Measurements from ENCODE around the gene CCHCR1.
A peak's percentile ranks its signal among the peaks of the same experiment; 100 is the strongest.
"Not testable (repeated sequence)": the region's sequence is repeated elsewhere in the genome, so short reads cannot be mapped to it uniquely, and the experiment has no call there.

CCHCR1 gene, protein sequence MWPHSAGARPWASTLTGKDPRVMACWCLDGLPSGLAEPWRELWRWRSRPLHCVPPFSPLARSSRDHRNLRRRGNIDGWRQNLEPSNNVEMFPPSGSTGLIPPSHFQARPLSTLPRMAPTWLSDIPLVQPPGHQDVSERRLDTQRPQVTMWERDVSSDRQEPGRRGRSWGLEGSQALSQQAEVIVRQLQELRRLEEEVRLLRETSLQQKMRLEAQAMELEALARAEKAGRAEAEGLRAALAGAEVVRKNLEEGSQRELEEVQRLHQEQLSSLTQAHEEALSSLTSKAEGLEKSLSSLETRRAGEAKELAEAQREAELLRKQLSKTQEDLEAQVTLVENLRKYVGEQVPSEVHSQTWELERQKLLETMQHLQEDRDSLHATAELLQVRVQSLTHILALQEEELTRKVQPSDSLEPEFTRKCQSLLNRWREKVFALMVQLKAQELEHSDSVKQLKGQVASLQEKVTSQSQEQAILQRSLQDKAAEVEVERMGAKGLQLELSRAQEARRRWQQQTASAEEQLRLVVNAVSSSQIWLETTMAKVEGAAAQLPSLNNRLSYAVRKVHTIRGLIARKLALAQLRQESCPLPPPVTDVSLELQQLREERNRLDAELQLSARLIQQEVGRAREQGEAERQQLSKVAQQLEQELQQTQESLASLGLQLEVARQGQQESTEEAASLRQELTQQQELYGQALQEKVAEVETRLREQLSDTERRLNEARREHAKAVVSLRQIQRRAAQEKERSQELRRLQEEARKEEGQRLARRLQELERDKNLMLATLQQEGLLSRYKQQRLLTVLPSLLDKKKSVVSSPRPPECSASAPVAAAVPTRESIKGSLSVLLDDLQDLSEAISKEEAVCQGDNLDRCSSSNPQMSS

GRCh38 chr6:31157513-31158139 is at the start of gene CCHCR1:
TSS of gene CCHCR1 (minus strand) at chr6:31157802. CDS start at chr6:31157600, 202 bp downstream.
- no peak for DNase-seq

- DNase-seq = no peak
These were observed 48.0 kb upstream of the CCHCR1 start for GRCh38 chr6:31205638-31206037.

- DNase-seq = no peak
These were observed 47.1 kb upstream of the CCHCR1 start for GRCh38 chr6:31204751-31205145.

- peak; percentile 69 to 86 for DNase-seq
These were observed 45.9 kb upstream of the CCHCR1 start for GRCh38 chr6:31203345-31203979.

- DNase-seq = no peak
These were observed 44.9 kb upstream of the CCHCR1 start for GRCh38 chr6:31202259-31203166.

- not testable (repeated sequence) for DNase-seq
These were observed 41.5 kb upstream of the CCHCR1 start for GRCh38 chr6:31199105-31199452.

GRCh38 chr6:31197559-31198305 is 40.1 kb upstream of the CCHCR1 start:
- peak; percentile 80 to 92 for DNase-seq

DNA sequence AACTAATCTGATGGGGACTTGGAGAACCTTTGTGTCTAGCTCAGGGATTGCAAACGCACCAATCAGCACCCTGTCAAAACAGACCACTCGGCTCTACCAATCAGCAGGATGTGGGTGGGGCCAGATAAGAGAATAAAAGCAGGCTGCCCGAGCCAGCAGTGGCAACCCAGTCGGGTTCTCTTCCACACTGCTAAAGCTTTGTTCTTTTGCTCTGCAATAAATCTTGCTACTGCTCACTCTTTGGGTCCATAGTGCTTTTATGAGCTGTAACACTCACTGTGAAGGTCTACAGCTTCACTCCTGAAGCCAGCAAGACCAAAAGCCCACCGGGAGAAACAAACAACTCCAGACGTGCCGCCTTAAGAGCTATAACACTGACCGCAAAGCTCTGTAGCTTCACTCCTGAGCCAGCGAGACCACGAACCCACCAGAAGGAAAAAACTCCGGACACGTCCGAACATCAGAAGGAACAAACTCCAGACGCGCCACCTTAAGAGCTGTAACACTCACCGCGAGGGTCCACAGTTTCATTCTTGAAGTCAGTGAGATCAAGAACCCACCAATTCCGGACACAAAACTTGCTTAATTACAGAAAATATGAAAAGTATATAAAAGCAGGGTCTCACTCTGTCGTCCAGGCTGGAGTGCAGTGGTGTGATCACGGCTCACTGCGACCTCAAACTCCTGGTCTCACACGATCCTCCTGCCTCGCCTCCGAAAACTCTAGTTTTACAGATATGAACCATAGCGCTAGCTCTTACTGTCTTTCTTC is 38.8 kb upstream of the CCHCR1 start:
- DNase-seq = not testable (repeated sequence)

DNA sequence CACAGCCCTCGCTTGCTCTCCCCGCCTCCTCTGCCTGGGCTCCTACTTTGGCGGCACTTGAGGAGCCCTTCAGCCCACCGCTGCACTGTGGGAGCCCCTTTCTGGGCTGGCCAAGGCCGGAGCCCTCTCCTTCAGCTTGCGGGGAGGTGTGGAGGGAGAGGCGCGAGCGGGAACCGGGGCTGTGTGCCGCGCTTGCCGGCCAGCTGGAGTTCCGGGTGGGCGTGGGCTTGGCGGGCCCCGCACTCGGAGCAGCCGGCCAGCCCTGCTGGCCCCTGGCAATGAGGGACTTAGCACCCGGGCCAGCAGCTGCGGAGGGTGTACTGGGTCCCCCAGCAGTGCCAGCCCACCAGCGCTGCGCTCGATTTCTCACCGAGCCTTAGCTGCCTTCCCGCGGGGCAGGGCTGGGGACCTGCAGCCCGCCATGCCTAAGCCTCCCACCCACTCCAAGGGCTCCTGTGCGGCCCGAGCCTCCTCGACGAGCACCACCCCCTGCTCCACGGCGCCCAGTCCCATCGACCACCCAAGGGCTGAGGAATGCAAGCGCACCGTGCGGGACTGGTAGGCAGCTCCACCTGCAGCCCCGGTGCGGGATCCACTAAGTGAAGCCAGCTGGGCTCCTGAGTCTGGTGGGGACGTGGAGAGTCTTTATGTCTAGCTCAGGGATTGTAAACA is 37.8 kb upstream of the CCHCR1 start:
- DNase-seq = not testable (repeated sequence)

- DNase-seq = no peak
These were observed 36.6 kb upstream of the CCHCR1 start for GRCh38 chr6:31194061-31194834.

DNA sequence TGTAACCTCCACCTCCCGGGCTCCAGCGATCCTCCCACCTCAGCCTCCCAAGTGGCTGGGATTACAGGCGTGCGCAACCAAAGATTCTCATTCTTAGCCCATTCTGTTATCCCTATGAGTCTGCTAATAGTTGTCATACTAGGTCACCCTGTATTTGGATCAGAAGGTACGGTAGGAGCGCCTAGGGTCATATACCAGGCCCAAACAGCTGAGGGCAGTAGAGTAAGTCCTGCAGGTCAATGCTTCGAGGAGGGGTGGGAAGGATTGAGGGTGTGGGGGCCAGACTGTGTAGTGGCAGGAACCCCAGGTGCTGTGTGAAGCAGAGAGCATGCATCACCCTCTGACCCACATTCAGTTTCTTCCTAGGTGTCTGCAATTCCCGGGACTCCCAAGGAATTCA is 35.6 kb upstream of the CCHCR1 start:
- no peak for DNase-seq

GRCh38 chr6:31192431-31193105 is 35.0 kb upstream of the CCHCR1 start:
- peak; percentile 66 to 81 for DNase-seq

GRCh38 chr6:31190488-31190887 is 32.9 kb upstream of the CCHCR1 start:
- no peak for DNase-seq

DNA sequence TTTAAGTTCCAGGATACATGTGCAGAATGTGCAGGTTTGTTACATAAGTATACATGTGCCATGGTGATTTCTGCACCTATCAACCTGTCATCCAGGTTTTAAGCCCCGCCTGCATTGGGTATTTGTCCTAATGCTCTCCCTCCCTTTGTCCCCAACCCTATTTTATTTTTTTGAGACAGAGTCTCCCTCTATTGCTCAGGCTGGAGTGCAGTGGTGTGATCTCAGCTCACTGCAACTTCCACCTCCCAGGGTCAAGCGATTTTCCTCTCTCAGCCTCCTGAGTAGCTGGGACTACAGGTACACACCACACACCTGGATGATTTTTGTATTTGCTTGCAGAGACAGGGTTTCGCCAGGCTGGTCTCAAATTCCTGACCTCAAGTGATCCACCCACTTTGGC is 31.6 kb upstream of the CCHCR1 start:
- DNase-seq = not testable (repeated sequence)

DNA sequence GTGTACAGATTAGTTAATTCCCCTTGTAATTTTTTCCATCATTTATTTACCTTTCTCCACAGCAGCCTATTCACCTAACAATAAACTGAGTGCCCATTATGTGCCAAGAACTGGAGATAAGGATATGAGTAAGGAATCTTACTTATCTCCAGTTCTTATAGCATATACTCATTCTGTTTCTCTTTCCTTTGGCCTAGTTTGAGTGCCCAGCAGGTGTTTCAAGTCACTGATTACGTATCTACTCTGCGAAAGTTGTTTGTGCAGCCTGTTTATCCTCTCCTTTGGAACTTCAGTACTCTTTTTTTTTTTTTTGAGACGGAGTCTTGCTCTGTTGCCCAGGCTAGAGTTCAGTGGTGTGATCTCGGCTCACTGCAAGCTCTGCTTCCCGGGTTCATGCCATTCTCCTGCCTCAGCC is 30.2 kb upstream of the CCHCR1 start:
- no peak for DNase-seq

GRCh38 chr6:31186052-31186734 is 28.6 kb upstream of the CCHCR1 start:
- DNase-seq = no peak

GRCh38 chr6:31185695-31186051 is 28.1 kb upstream of the CCHCR1 start:
- not testable (repeated sequence) for DNase-seq

- not testable (repeated sequence) for DNase-seq
These were observed 26.3 kb upstream of the CCHCR1 start for GRCh38 chr6:31183859-31184258.

Data from SW 1271 (cell line).